ENCODE measurements around the gene EXT2.

DNA sequence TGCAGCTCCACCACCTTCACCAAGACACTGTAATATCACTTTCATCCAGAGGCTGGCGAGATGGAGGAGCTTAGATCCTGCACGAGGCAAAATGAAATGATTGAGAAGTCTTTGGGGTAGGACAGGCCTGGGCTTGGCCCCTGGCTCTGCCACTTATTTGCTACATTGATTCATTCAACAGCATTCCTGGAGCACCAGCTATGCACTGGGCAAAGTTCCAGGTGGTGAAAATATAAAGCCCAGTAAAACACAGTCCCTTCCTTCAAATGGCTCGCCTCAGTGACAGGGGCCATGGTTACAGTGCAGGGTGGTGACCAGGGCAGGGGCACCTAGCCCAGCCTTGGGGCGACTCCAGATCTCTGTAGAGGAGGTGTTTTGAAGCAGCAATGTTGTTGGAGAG is 194.7 kb downstream of the EXT2 start:
- TF ChIP-seq, protein P1, sequence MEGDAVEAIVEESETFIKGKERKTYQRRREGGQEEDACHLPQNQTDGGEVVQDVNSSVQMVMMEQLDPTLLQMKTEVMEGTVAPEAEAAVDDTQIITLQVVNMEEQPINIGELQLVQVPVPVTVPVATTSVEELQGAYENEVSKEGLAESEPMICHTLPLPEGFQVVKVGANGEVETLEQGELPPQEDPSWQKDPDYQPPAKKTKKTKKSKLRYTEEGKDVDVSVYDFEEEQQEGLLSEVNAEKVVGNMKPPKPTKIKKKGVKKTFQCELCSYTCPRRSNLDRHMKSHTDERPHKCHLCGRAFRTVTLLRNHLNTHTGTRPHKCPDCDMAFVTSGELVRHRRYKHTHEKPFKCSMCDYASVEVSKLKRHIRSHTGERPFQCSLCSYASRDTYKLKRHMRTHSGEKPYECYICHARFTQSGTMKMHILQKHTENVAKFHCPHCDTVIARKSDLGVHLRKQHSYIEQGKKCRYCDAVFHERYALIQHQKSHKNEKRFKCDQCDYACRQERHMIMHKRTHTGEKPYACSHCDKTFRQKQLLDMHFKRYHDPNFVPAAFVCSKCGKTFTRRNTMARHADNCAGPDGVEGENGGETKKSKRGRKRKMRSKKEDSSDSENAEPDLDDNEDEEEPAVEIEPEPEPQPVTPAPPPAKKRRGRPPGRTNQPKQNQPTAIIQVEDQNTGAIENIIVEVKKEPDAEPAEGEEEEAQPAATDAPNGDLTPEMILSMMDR (IDR thresholded peaks at IDR 0.05), result no peak
- TF ChIP-seq POLR2A (IDR thresholded peaks at IDR 0.05), result no peak
